GM15510 (cell line): ENCODE data around the gene MYEOV.

ENCODE experiments used
- POLR2A ChIP-seq: IDR thresholded peaks from 3 replicates; pipeline ENCODE4 v1.6.1; 2011; ENCODE audit warnings: borderline replicate concordance; ENCODE audit not compliant: insufficient read length; ENCODE audit errors: extremely low read depth

MYEOV gene

DNA sequence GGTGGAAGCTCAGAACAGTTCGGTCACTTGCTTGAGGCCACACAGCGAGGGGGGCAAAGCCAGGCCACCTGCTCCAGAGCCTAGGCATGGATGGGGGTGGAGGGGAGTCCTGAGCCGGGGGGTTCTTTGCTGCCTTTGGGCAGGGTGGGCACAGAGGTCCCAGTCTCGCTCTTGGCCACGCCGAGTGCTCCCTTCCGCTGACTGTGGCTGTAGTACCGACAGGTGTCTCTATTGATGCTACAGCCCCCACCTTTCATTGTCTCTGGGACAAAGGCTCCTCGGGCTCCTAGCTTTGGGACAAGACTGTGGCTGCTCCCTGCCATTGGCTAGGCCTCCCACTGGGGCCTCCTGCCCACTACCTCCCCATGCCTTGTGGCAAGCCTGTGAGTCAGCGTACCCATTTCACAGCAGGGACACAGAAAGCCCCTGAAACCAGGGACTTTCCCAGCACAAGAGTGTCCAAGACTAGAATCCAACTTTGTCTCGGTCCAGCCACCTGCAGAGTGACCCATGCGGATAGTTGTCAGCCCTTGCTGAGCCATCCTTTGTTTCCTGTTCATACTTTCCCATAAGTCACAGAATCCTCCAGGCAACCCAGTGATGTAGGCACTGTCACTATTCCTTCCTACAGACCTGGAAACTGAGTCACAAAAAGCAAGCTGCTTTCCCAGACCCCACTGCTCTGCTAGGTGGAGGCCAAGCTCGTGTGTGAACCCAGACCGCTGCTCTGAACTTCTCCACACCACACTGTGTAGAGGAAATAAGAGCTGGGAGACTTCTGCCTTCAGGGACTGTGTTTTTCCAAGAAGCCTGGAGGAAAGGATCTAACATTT, 17.2 kb downstream of the MYEOV start:
- TF ChIP-seq POLR2A = no peak

DNA sequence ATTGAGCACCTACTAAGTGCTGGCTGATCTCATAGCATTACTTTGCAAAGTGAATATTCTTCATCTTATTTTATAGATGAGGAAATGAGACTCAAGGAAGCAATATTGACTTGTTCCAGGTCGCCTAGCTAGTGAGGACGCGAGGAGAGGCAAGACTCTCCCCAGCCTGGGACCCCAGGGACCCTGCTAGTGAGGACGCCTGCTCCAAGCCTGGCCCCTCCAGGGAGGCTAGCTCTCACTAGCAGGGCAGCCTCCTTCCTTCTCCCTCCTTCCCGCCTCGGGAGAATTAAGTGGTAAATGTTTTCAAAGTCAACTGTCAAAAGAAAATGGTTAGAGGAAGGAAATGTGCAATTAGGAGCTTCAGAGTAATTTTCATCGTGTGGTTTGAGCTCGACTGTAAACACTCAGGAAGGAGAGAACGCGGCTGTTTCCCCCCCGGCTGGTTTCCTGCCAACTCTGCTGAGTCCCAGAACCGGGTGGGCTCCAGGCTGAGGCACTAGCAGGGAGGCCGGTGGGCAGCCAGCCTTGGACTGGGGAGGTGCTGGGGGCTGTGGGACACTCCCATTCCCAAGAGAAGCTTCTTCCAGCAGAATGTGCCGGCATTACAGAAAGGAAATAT, 17.9 kb downstream of the MYEOV start:
- no peak for TF ChIP-seq POLR2A

DNA sequence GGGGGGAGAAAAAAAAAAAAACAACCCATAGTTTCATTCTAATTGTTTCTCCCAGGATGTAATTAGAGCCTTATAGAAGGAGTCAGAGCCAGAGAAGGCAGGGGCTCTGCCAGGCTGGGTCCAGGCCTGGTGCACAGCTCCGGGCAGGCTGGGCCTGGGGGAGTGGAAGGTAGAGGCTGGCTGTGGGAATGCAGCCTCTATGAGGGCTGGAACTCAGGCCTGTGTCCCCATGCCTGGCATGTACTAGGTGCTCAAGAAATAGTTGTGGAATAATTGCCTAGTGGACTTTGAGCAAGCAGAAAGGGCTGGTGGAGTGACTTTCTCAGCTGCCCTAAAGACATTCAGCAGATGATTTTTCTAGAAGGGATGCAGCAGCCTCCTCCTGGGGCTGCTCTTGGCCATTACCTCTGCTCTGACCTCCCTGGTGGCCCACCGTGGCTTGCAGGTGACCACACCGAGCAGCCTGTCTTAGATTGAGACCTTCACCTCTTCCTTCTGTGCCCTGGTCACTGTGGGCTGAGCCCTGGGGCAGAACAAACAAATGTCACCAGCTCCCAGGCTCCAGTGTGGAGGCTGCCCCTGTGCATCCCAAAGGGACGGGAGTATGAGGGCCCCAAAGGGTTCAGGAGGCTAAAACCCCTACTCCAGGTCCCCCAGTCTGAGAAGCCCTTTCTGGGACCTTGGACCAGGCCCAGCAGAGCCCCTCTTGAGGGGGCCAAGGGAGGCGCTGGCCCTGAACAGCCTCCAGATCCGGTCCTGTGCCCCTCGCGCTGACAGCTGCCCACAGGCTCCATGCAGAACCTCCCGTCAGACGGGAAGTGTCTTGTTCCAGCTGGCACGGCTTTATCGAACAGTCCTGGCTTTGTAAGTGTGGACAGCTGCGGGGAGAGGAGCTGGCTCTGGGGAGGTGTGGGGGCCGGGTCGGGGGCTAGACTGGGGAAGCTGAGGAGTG, 18.8 kb downstream of the MYEOV start:
- no peak for TF ChIP-seq POLR2A

DNA sequence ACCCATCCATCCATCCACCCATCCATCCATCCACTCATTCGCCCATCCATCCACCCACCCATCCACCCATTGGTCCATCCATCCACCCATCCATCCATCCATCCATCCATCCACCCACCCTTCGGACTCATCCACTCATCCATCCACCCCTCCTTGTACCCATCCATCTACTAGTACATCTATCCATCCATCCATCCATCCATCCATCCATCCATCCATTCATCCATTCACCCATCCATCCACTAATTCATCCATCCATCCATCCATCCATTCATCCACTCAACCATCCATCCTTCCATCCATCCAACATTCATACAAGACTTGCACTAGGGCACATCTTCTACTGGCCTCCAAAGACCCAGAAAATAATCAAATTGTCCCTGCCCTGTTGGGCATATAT, 20.0 kb downstream of the MYEOV start:
- no peak for TF ChIP-seq POLR2A

DNA sequence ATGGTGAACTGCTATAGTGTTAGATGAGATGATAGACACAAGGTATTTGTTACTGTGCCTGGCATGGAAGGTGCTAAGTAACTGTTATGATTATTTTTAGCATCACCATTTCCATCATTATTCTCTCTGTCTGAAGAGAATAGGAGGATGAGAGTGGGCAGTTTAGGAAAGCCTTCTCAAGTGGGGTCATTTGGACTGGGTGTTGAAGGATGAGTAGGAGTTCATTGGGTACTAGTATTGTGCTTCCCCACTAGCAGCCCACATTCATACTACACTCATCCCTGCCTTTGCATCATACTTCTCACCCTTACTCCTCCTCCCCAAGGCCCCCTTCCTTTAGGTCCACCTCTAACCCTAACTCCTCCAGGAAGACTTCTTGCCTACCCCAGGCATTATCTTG, 20.6 kb downstream of the MYEOV start:
- no peak for TF ChIP-seq POLR2A

DNA sequence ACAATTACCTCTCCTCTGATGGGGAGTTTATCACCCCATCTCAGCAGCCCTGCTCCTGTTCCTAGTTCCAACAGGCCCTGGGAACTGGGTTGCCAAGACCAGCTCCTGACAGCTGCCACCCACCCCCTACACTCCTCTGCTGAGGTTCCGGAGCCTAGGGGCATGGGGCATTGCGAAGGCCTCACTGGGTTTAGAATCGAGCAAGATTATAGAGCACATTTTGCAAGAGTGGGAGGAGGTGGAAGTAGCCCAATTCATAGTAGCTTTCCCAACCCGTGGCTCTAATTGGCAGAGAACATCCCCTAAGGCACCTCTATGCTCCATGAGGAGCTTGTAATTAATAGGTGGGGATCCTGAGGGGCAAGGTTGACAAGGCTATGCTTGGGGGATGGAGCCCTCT, 23.0 kb downstream of the MYEOV start:
- TF ChIP-seq POLR2A = no peak

DNA sequence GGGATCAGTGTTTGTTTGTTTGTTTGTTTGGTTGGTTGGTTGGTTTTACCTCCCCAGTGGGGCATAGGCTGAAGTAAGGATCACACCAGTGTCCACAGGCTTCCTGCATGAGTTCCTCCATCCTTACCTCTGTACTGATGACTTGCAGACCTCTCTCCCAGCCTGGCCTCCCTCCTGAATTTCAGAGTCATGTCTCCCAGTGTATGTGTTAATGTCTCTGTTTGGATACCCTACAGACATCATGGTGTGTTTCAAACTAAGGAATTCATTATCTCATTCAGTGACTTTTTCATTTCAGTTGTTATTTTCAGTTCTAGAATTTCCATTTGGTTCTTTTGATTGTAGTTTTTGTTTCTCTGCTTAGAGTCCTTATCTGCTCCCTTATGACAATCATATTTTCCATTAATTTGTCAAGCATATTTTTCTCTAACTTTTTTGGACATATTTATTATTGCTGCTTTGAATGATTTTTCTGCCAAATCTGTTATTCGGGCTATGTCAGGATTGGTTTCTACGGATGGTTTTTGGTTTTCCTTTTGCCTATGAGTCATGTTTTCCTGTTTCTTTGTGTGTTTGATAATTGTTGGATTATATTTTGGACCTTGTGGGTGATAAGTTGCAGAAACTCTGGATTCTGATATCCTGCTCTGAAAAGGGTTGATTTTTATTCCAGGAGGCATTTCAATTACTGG, 23.6 kb downstream of the MYEOV start:
- no peak for TF ChIP-seq POLR2A

DNA sequence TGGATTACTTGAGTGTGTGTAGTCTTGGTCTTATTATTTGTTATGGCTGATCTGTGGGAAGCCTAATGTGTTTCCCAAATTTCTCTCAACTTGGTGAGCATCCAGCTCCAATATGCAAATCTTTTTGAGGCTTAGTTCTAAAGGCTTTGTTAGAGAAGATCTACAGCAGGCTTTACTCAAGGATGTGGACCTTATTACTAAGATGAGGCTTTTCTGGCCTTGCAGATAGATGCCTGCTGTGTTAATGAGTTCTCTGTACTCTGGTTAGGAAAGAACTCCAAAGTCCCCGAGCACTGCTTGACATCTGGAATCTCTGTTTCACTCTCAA, 24.1 kb downstream of the MYEOV start:
- no peak for TF ChIP-seq POLR2A

DNA sequence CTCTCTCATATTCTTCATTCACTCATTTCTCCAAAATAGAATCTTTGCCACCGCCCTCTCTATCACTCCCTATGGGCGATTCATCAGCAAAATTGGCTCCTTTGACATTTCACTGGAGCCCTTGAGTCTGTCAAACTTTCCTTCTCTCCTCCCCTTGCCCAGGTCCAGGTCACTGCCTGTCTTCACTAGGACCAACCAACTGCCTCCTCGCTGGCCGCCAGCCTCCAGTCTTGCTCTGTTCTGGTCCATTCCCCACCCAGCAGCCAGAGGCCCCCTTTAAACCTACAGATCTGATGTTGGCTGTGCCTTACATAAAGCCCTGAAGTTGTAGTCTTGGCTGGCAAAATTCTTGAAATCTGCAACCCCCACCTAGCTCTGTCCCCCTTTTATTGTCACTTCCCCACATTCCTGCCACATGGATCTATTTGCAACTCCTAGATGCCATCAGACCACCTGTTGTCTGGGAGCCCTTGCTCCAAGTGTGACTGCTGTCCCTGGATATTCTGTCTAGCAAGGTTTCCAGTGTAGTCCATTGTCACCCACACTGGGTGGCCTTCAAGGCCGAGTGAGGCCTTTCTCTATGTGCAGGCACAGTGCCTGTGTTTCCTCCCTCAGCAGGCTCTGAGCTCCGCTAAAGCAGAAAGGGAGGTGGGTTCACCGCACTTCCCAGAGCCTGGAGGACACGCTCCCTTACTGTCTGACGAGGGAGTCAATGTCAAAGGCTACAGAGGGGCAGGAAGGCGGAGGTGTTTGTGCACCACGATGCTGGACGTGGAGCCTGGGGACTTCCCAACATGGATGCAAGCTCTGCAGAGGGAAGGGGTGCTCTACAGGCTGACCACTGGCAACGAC, 25.5 kb downstream of the MYEOV start:
- TF ChIP-seq POLR2A = no peak

DNA sequence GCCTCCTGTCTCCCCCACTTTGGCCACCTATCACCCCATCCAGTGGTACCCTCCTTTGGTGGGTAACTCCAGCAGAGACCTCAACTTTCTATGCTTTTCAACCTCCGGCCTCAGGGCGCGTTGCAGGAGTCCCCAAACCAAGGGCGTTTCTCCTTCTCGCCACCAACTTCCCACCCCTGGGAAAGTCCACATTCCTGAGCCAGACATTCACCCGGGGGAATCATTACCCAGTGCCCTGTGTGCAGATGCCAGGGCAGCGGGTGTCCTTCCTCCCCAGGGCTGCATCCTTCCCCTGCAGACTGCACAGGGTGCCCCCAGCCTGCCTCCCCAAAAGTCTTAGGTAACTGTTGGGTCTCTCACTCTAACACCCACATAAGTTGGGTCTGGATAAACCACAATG, 26.4 kb downstream of the MYEOV start:
- no peak for TF ChIP-seq POLR2A

DNA sequence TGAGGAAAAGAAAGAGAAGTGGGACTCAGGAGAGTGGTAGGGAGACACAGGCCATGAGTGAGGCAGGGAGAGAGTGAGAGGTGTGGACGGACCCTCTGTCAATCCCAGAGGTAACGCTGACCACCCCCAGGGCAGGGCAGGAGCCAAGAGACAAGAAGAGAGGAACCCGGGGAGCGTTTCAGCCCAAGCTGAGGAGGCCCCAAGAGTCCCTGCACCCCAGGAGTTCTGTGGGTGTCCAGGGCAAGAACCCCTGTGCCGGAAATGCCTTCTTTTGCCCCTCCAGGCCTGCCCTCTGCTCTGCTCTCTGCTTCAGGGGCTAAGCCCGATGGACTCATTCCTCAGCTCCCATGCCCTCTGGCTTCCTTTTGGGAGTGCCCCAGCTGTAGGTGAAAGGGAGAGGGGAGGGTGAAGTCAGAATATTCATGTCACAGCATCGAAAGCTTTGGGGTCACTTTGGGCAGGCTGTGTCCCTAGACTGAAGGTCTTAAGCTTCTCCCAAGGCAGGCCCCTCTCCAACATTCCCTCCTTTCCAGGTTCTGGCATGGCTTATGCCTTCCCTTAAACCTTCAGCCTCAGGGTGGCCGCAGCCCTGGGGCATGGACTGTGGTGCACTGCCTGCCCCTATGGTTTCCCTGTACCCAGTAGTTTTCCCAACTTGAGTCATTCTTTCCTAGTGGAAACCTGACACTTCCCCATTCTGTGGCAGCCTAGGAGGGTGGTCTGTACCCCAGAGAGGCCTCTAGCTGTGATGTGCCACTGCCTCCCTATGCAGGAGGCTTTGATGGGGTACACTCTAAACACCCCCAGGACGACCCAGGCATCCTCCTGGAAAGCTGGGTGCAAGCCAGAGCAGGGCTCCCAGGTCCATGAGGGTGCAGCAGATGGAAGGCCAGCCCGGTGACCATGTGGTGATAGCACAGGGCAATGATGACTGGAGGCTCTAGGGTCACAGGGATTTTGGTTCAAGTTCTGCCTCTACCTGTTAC, 27.1 kb downstream of the MYEOV start:
- no peak for TF ChIP-seq POLR2A

DNA sequence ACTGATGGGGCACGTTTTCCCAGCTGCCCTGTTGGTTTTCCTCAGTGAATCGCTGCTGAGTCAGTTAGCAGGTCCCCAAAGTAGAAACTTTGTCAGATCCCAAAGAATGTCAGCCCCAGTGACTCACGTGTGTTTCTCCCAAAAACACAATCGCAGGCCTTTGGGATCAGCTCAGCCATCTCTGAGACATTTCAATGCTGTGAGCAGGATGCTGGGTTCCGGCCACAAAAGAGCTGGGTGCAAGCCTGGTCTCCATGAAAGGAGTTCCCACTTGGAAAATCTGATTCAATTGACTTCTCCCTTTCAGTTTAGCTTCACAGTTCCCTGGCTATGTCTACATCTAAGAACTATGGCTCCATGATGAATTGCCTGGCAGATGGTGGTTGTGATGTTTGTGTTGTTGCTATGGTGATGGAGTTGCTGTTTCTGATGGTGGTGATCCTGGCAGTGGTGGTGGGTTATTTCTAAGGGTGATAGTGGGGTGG, 28.0 kb downstream of the MYEOV start:
- TF ChIP-seq POLR2A = no peak

DNA sequence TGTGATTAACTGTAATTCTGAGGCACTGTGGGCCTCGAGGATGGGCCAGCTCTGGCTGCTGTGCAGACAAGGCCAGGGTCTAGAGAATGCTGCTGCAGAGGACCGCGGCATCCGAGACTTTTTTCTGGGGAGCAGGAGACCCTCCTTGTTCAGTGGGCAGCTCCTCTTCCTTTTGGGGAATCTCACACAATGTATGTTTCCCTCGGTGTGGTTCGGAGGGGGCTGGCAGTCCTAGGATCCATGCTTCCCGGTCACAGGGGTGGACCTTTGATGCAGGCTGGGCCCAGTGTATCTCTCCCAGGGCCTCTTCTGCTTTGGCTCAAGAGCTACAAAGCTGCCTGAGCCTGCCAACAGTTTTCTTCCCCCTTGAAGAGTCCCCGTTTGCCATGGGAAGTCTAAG, 31.5 kb downstream of the MYEOV start:
- no peak for TF ChIP-seq POLR2A
